Adrenal gland (tissue), 5 donors: Measurements from ENCODE around the gene TBX3.

Source experiments
- POLR2A ChIP-seq, 2 donors: fragments of 450-650 bp; IDR thresholded peaks; one replicate each; pipeline ENCODE4 v1.6.1; 2017; ENCODE audit warnings: antibody characterized with exemption in 2 of 2, mild to moderate bottlenecking in 2 of 2, moderate library complexity in 1 of 2
- TF ChIP-seq, protein P1 (sequence below), 6 experiments: fragments of 450-650 bp in 4 of 6; fragments of 200-600 bp in 2 of 6; sonication (generic) in 1 of 6; IDR thresholded peaks; 1 replicate in 5 of 6; 2 replicates in 1 of 6; pipeline versions ENCODE4 v1.5.1 to v1.8.0; 2016 to 2021; ENCODE audit warnings: antibody characterized with exemption in 6 of 6, mild to moderate bottlenecking in 2 of 6, moderate library complexity in 1 of 6
- donor health status: DM: no; HTN: no; CAD: no.

DNA sequence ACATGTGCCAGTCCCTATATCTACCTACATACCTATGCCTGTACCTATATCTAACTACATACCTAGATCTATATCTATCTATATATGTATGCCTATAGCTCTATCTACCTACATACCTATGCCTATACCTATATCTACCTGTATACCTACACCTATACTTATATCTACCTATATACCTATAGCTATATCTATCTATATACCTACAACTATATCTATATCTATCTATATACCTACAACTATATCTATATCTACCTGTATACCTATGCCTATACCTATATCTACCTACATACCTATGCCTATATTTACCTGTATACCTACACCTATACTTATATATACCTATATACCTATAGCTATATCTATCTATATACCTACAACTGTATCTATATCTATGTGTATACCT lies 56.6 kb downstream of the TBX3 start:
- TF ChIP-seq, protein P1, sequence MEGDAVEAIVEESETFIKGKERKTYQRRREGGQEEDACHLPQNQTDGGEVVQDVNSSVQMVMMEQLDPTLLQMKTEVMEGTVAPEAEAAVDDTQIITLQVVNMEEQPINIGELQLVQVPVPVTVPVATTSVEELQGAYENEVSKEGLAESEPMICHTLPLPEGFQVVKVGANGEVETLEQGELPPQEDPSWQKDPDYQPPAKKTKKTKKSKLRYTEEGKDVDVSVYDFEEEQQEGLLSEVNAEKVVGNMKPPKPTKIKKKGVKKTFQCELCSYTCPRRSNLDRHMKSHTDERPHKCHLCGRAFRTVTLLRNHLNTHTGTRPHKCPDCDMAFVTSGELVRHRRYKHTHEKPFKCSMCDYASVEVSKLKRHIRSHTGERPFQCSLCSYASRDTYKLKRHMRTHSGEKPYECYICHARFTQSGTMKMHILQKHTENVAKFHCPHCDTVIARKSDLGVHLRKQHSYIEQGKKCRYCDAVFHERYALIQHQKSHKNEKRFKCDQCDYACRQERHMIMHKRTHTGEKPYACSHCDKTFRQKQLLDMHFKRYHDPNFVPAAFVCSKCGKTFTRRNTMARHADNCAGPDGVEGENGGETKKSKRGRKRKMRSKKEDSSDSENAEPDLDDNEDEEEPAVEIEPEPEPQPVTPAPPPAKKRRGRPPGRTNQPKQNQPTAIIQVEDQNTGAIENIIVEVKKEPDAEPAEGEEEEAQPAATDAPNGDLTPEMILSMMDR (IDR thresholded peaks at IDR 0.05), result no peak
- TF ChIP-seq POLR2A (IDR thresholded peaks at IDR 0.05), result no peak
